Immature natural killer cell (primary cell): ENCODE measurements around the gene MRPL28. TPM values are rescaled to one million over a fixed set of nuclear protein-coding genes. Genes with fewer than 3 reads are reported as not detected.
"Not testable (repeated sequence)": the region's sequence is repeated elsewhere in the genome, so short reads cannot be mapped to it uniquely, and the experiment has no call there.

Source experiments
- DNase-seq, 3 donors: peaks; one replicate each; pipeline ENCODE4 v3.0.0; 2022; ENCODE audit warnings: mixed read lengths in 1 of 3
- H3K27ac Mint-ChIP-seq, 6 donors: one replicate each; pipeline ENCODE4 v1.8.0; 2020; ENCODE audit warnings: mixed read lengths in 6 of 6, mild to moderate bottlenecking in 5 of 6, inconsistent platforms in 4 of 6, moderate library complexity in 3 of 6
- H3K27me3 Mint-ChIP-seq, 3 donors: one replicate each; pipeline ENCODE4 v1.8.0; 2020 to 2021; ENCODE audit warnings: low read depth in 3 of 3, mild to moderate bottlenecking in 3 of 3, mixed read lengths in 3 of 3, moderate library complexity in 3 of 3, inconsistent platforms in 1 of 3
- H3K36me3 Mint-ChIP-seq, 3 donors: one replicate each; pipeline ENCODE4 v1.8.0; 2020; ENCODE audit warnings: mixed read lengths in 3 of 3, inconsistent platforms in 2 of 3, mild to moderate bottlenecking in 2 of 3
- H3K4me1 Mint-ChIP-seq, 2 donors: one replicate each; pipeline ENCODE4 v1.8.0; 2020; ENCODE audit warnings: inconsistent platforms in 2 of 2, mild to moderate bottlenecking in 2 of 2, mixed read lengths in 2 of 2, moderate library complexity in 1 of 2
- H3K4me3 Mint-ChIP-seq, 5 donors: one replicate each; pipeline ENCODE4 v1.8.0; 2020; ENCODE audit warnings: mild to moderate bottlenecking in 5 of 5, mixed read lengths in 5 of 5, inconsistent platforms in 3 of 5, moderate library complexity in 3 of 5
- H3K9me3 Mint-ChIP-seq, 6 donors: one replicate each; pipeline ENCODE4 v1.8.0; 2020; ENCODE audit warnings: mild to moderate bottlenecking in 6 of 6, mixed read lengths in 6 of 6, inconsistent platforms in 4 of 6, moderate library complexity in 3 of 6
- polyA plus RNA-seq, 3 donors: library from polyadenylated mRNA; unstranded; fragments of 300-500 nt; fragmentation: Illumina TruSeq; gene quantifications; one replicate each; pipeline ENCODE4 v1.2.3, GENCODE V29; 2021

The MRPL28 gene
- polyA plus RNA-seq, 3 donors from 2014 or later: 98.6 to 139 (median 106) TPM

DNA sequence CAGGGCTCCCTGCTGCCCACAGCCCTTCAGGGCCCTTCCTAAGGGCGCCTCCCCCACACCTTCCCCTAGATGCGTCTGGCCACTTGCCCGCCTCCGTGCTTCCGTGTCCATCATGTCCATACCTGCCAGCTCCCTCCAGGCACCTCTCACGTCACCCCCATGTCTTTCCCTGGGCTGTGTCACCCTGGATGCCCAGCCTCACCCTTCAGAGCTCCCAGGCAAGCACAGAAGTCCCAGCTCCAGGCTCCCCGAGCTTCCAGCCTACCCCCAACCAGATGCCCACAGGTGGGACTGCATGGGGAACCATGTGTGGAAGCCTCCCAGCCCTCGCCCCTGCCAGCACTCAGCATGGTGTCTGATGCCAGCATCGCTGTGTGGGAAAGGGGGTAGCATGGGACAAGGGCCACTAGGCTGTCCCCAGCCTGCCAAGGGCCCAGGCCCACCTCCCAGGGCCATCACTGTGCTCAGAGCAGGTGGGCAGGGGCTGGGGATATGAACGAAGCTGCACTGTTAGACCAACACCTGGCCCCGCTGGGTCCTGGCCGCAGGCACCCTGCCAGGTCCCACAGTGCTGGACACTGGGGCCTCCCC lies 16.0 kb downstream of the MRPL28 start:
- Mint-ChIP-seq H3K36me3 (peaks cover 0 to 6% (median 6%) of the 10 kb centered on the region in 3 donors), H3K9me3 (no peaks in the 10 kb centered on the region), H3K27ac (peak overlapping the region; percentile 91 to 98 (median 96)), H3K4me3 (peak overlapping the region; percentile 87 to 98 (median 92)), H3K27me3 (peaks cover 4 to 28% (median 8%) of the 10 kb centered on the region in 3 donors), H3K4me1 (peaks cover 50 to 53% of the 10 kb centered on the region in 2 donors)
- DNase-seq: no peak

DNA sequence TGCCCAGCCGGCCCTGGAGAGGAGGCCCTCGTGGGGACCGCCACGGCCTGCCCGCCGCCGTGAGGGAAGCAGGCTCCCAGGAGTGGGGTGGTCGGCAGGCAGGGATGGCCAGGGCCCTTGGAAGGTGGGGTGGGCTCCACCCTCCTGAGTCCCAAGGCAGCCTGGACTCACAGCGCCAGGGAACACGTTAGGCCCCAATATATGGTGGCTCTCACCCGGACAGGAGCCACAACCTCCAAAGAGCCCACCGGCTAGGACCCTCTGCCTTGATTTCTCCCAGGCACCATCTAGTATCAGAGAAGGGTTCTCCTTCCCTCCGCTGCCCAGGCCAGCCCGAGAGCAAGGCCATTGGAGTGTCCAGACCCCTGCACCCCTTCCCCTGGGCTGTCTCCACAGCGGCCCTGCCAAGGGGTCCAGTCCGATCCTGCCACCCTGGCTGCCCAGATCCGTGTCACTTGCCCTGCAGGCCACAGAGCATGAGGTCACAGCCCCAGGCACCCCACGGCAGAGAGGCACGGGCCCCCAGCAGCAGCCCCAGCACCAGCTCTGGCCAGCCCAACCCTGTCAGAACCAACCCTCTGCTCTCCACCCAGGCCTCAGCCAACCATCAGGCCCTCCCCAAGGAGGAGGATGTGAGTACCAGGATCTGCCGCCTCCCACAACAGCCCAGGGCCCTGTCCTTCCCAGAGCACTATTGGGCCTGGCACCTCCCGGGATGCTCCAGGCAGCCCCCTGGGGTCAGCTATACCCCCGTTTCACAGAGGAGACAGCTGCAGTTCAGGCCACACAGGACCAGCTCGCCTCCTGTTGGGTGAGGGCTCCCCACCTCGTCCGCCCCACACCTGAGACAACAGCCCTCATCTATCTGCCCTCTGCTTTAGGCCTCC lies 16.7 kb downstream of the MRPL28 start:
- Mint-ChIP-seq H3K9me3 (no peaks in the 10 kb centered on the region), H3K4me3 (peak overlapping the region; percentile 87 to 98 (median 92)), H3K36me3 (peaks cover 0 to 6% (median 6%) of the 10 kb centered on the region in 3 donors), H3K4me1 (peaks cover 55 to 60% of the 10 kb centered on the region in 2 donors), H3K27me3 (peaks cover 4 to 28% (median 8%) of the 10 kb centered on the region in 3 donors), H3K27ac (peak overlapping the region; percentile 91 to 98 (median 96))
- DNase-seq: peak in 2 of 3 donors; percentile 46 to 54

DNA sequence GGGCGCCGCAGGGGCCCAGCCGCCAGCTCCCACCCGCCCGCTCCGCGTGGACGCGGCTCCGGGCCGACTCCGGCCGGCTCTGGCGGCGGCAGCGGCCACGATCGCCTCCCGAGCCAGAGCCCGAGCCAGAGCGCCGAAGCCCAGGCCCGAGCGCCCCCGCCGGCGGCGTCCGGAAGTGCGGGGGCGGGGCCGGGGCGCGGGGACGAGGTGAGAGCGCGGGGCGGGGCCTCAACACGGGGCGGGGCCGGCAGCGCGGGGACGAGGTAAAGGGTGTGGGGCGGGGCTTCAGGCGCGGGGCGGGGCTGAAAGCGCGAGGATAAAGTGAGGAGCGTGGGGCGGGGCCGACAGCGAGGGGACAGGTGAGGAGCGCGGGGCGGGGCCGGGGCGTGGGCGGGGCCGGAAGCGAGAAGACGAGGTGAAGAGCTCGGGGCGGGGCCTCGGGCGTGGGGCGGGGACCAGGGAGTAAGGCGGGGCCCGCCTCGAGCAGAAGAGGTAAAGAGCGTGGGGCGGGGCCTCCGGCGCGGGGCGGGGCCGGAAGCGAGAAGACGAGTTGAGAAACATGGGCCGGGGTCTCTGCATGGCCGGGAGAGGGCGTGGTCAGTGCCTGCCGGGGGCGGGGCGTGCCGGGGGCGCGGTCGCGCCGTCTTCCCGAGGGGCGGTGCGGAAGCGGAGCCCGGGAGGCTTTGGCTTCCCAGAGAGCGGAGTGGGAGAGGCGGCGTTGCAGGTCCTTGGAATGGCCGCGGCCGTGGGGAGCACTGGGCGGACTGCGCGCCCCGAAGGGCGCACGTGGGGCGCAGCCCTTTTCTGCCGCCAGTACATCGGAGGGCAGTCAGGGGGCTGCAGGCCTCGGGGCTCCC lies 17.6 kb downstream of the MRPL28 start, which contains the start of gene AXIN1:
AXIN1 (minus strand) TSS at position 177 of the 857 bp plus-strand sequence. CDS start 5,698 bp downstream, outside the sequence.
- Mint-ChIP-seq H3K27ac (peak within 1 kb of the TSS; percentile 93 to 98 (median 96)), H3K9me3 (no peaks in the 10 kb centered on the region), H3K4me3 (peak within 1 kb of the TSS; percentile 92 to 98 (median 96)), H3K4me1 (peaks cover 64 to 67% of the 10 kb centered on the region in 2 donors), H3K36me3 (peaks cover 0 to 6% (median 6%) of the 10 kb centered on the region in 3 donors), H3K27me3 (peaks cover 6 to 28% (median 8%) of the 10 kb centered on the region in 3 donors)
- DNase-seq: peak; percentile 93 to 96 (median 94)

DNA sequence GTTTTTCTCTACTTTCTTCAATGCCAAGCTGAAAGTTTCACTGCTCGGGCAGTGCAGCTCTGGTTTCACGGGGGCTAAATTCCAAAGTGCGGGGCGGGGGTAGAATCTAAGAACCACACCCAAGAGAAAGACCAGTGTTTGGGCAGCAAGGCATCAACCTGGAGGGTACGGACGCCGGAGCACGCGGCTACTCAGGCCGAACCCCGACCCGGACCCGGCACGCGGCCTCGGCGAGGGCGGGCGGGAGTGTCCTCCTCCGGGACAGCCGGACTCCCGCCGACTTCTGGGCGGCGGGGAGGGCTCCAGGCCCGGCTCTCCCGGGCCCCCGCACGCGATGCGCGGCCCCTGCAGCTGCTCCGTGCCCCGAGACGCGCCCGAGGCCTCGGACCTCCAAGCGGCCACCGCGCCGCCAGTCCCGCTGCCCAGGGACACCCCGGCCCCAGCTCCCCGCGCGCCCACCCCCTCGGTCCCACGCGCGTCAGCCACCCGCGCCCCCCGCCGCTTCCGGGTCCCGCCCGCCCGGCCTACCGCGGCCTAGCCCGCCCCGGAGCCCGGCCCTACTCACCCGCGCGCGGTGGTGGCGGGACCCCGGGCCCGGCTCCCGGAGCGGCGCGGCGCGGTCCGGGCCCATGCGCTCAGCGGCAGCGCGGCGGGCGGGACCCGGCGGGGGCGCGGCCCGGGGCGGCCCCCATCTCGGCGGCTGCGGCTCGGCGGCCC lies 18.4 kb downstream of the MRPL28 start:
- Mint-ChIP-seq H3K9me3 (no peaks in the 10 kb centered on the region), H3K4me1 (peaks cover 72% of the 10 kb centered on the region in 2 donors), H3K36me3 (peaks cover 6 to 13% (median 6%) of the 10 kb centered on the region in 3 donors), H3K27ac (peak overlapping the region; percentile 90 to 98 (median 96)), H3K4me3 (peak overlapping the region; percentile 90 to 96 (median 92)), H3K27me3 (peaks cover 6 to 28% (median 9%) of the 10 kb centered on the region in 3 donors)
- no peak for DNase-seq

DNA sequence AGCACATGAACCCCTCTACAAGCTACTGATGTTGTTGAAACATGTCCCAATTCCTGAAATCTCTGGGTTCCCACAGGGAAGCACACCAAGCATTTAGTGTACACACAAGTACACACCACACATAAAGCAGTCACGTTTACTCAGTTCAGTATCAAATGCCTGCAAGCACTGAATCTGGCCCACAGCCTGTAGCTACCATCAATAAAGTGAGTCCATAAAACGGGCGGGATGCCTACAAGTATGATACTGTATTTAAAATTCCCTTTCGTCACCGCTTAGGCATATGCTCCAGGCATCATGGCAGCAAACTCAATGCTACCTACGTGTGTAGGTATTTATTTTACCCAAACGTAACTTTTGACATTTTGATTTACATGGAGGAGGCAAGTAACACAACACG lies 20.1 kb downstream of the MRPL28 start:
- peaks cover 75 to 78% of the 10 kb centered on the region in 2 donors for H3K4me1 Mint-ChIP-seq
- DNase-seq: no peak
- H3K9me3 Mint-ChIP-seq: no peaks in the 10 kb centered on the region
- peaks cover 5 to 28% (median 9%) of the 10 kb centered on the region in 3 donors for H3K27me3 Mint-ChIP-seq
- H3K27ac Mint-ChIP-seq: peak overlapping the region; percentile 89 to 98 (median 96)
- peaks cover 16 to 27% (median 16%) of the 10 kb centered on the region in 3 donors for H3K36me3 Mint-ChIP-seq
- H3K4me3 Mint-ChIP-seq: peak overlapping the region; percentile 74 to 94 (median 92)

DNA sequence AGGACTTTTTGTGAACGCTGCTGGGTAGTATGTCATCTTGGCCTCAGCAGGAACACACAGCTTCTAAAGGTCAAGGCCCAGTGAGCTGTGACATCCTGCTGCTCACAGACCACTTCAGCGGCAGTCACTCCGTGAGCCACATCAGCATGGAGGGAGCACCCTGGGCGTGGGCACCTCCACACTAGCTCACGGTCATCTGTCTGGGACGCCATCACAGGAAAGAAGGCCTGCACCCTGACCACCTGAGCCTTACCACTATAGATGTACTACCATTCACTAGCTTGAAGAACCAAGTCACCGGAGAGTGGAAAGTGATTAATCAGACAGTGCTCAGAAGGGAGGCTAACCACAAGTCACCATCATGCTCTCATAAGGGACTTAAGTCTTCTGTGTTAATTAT lies 21.1 kb downstream of the MRPL28 start:
- Mint-ChIP-seq H3K27ac (peak overlapping the region; percentile 89 to 98 (median 96)), H3K36me3 (peaks cover 22 to 34% (median 23%) of the 10 kb centered on the region in 3 donors), H3K4me1 (peaks cover 77 to 78% of the 10 kb centered on the region in 2 donors), H3K9me3 (no peaks in the 10 kb centered on the region), H3K4me3 (peak overlapping the region; percentile 69 to 94 (median 90)), H3K27me3 (peaks cover 5 to 25% (median 9%) of the 10 kb centered on the region in 3 donors)
- DNase-seq: peak in 1 of 3 donors; percentile 44

DNA sequence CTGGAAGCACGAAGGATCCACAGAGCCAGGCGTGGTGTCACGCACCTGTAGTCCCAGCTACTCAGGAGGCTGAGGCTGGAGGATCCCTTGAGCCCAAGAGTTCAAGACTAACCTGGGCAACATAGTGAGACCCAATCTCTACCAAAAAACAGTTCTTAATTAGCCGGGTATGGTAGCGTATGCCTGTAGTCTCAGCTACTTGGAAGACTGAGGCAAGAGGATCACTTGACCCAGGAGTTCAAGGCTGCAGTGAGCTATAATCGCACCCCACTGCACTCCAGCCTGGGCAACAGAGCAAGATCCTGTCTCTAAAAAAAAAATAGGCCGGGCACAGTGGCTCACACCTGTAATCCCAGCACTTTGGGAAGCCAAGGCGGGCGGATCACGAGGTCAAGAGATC lies 21.8 kb downstream of the MRPL28 start:
- Mint-ChIP-seq H3K4me1 (peaks cover 74 to 75% of the 10 kb centered on the region in 2 donors), H3K4me3 (peak overlapping the region; percentile 40 to 77 (median 68)), H3K27me3 (peaks cover 8 to 24% (median 10%) of the 10 kb centered on the region in 3 donors), H3K27ac (peak overlapping the region; percentile 69 to 96 (median 90)), H3K36me3 (peaks cover 22 to 34% (median 23%) of the 10 kb centered on the region in 3 donors)
- not testable (repeated sequence) for H3K9me3 Mint-ChIP-seq, DNase-seq

DNA sequence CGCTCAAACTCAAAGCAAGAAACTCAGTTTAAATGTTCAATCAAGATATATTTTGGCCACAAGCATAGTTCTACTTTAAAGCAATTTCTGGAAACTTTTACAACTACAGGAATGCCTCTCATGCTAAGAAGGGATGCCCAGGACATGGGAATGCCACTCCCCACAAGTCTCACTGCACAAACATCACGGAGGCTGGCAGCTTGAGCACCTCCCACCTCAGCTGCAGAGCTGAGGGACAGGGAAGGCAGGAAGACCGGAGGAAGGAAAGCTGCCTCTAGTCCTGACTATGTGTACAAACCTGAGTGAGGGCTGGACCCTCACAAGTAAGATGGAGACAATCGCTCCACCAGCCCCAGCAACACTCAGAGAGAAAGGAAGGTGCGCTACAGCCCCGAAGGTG lies 23.1 kb downstream of the MRPL28 start:
- peak overlapping the region; percentile 8 to 77 (median 65) for H3K4me3 Mint-ChIP-seq
- no peaks in the 10 kb centered on the region for H3K9me3 Mint-ChIP-seq
- peak overlapping the region; percentile 69 to 96 (median 90) for H3K27ac Mint-ChIP-seq
- peaks cover 86 to 87% of the 10 kb centered on the region in 2 donors for H3K4me1 Mint-ChIP-seq
- H3K36me3 Mint-ChIP-seq: peaks cover 26 to 43% (median 28%) of the 10 kb centered on the region in 3 donors
- peaks cover 3 to 30% (median 16%) of the 10 kb centered on the region in 3 donors for H3K27me3 Mint-ChIP-seq
- DNase-seq: no peak

DNA sequence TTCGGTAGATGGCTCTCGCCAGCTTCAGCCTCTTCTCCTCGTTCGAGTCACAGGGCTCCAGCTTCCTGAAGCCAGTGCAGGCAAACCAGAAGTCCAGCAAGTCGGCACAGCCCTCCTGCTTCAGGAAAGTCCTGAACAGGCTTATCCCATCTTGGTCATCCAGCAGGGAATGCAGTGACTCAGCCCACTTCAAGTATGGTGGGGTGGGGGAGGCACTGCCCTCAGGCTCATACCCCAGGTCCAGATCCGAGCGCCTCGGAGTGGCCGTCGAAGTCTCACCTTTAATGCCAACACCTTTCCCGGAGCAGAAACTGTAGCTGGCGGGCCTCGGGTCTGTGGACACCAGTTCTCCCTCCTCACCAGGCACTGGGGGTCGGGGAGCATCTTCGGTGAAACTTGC lies 23.8 kb downstream of the MRPL28 start:
- Mint-ChIP-seq H3K4me1 (peaks cover 92% of the 10 kb centered on the region in 2 donors), H3K36me3 (peaks cover 31 to 49% (median 33%) of the 10 kb centered on the region in 3 donors), H3K4me3 (peak overlapping the region in 3 of 5 donors; percentile 12 to 79 (median 39)), H3K9me3 (no peaks in the 10 kb centered on the region), H3K27ac (peak overlapping the region; percentile 59 to 84 (median 70)), H3K27me3 (peaks cover 3 to 33% (median 20%) of the 10 kb centered on the region in 3 donors)
- no peak for DNase-seq

DNA sequence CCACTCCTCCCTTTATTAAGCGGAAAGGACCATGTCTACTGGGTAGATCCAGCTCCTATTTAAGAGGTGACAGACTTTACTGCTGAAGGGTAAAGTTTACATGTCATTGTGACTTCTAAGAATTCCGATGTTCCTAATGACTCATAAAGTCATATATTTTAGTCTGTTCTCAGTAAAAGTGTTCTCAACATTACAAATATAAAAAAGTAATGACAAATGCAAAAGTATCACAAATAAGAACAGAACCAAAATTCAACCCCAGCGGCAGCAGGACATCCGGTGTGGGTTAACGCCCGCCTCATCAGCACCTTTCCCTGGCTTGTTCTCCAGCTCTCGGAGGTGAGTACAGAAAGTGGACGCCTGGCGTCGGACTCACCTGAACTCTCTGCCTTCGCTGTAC lies 24.6 kb downstream of the MRPL28 start:
- peaks cover 88 to 89% of the 10 kb centered on the region in 2 donors for H3K4me1 Mint-ChIP-seq
- DNase-seq: no peak
- peak overlapping the region; percentile 27 to 79 (median 51) for H3K4me3 Mint-ChIP-seq
- H3K27me3 Mint-ChIP-seq: peaks cover 4 to 30% (median 20%) of the 10 kb centered on the region in 3 donors
- peaks cover 32 to 50% (median 33%) of the 10 kb centered on the region in 3 donors for H3K36me3 Mint-ChIP-seq
- H3K9me3 Mint-ChIP-seq: no peaks in the 10 kb centered on the region
- H3K27ac Mint-ChIP-seq: peak overlapping the region; percentile 59 to 84 (median 72)

DNA sequence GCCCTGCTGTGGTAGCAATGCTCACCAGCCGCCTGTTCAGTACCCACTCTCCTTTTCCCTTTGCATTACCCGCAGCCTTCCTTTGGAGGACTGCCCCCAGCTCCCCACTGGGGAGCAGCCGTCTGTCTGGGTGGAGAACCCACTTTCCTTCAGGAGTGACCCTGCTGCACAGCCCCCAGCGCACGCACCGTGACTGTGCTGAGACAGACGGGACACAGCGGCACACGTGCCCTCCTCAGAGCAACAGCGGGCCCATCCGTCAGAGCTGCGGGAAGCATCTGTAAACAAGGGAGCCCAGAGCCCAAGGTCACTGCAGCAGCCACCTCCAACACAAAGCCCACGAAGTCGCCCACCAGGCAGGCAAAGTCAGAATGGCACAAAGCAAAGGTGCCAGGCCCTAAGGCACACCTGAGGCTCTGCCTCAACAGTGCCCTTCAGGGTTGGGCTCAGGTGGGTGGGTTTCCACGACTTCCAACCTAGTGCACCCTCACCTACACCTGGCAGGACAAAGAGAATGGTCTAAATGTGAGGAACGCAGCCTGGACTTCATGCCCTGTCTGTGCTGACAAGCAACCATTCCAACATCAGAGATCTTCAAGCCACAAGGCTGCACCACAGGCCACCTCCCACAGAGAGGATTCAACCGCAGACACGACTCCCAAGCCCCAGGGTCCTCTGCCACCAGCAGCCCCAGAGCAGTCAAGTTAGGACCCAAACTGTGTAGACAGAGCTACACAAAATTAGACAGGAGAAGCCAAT lies 27.7 kb downstream of the MRPL28 start:
- H3K4me1 Mint-ChIP-seq: peaks cover 85 to 89% of the 10 kb centered on the region in 2 donors
- H3K27ac Mint-ChIP-seq: peak overlapping the region; percentile 80 to 96 (median 90)
- H3K36me3 Mint-ChIP-seq: peaks cover 26 to 42% (median 39%) of the 10 kb centered on the region in 3 donors
- H3K27me3 Mint-ChIP-seq: peaks cover 16 to 43% (median 28%) of the 10 kb centered on the region in 3 donors
- DNase-seq: no peak
- H3K4me3 Mint-ChIP-seq: peak overlapping the region; percentile 77 to 87 (median 81)
- no peaks in the 10 kb centered on the region for H3K9me3 Mint-ChIP-seq

DNA sequence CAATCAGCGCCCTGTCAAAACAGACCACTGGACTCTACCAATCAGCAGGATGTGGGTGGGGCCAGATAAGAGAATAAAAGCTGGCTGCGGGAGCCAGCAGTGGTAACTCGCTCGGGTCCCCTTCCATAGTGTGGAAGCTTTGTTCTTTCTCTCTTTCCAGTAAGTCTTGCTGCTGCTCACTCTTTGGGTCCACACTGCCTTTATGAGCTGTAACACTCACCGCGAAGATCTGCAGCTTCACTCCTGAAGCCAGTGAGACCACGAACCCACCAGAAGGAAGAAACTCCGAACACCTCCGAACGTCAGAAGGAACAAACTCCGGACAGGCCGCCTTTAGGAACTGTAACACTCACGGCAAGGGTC lies 28.4 kb downstream of the MRPL28 start:
- DNase-seq: peak in 1 of 3 donors; percentile 42
- Mint-ChIP-seq H3K27me3 (peaks cover 16 to 43% (median 28%) of the 10 kb centered on the region in 3 donors), H3K36me3 (peaks cover 26 to 37% (median 34%) of the 10 kb centered on the region in 3 donors), H3K27ac (peak overlapping the region; percentile 80 to 96 (median 90)), H3K4me1 (peaks cover 83 to 89% of the 10 kb centered on the region in 2 donors), H3K4me3 (peak overlapping the region; percentile 77 to 87 (median 81))
- not testable (repeated sequence) for H3K9me3 Mint-ChIP-seq
